Renal cortex interstitium (tissue), 11 donors: ENCODE measurements around the gene DDX39A. TPM values are rescaled to one million over a fixed set of nuclear protein-coding genes. Genes with fewer than 3 reads are reported as not detected.
"Not testable (repeated sequence)": the region's sequence is repeated elsewhere in the genome, so short reads cannot be mapped to it uniquely, and the experiment has no call there.

Experiments used
- DNase-seq, 11 donors: peaks; one replicate each; pipeline ENCODE4 v3.0.0-alpha.2; 2013; ENCODE audit warnings: low read depth in 9 of 11, low spot score in 4 of 11; ENCODE audit errors: extremely low read depth in 1 of 11
- polyA plus RNA-seq, 3 donors: library from polyadenylated mRNA; unstranded; fragments of 120-200 nt; gene quantifications; one replicate each; pipeline ENCODE4 v1.2.1, GENCODE V29; 2013; ENCODE audit not compliant: insufficient read length in 3 of 3

DDX39A gene
- polyA plus RNA-seq, 3 donors, result 49.4 to 63.4 (median 62.7) TPM

- DNase-seq, result no peak
Observed at GRCh38 chr19:14375055-14375581, 44.0 kb downstream of the DDX39A start.

- DNase-seq, result not testable (repeated sequence)
Observed at GRCh38 chr19:14374313-14374712, 44.8 kb downstream of the DDX39A start.

- not testable (repeated sequence) for DNase-seq
Observed at GRCh38 chr19:14372384-14373077, 46.6 kb downstream of the DDX39A start.

- DNase-seq, result no peak
Observed at GRCh38 chr19:14371301-14371821, 47.8 kb downstream of the DDX39A start.

- DNase-seq, result no peak
Observed at GRCh38 chr19:14370940-14371280, 48.2 kb downstream of the DDX39A start.

- no peak for DNase-seq
Observed at GRCh38 chr19:14370169-14370939, 48.8 kb downstream of the DDX39A start.

GRCh38 chr19:14369399-14370168 lies 49.6 kb downstream of the DDX39A start:
- no peak for DNase-seq

- DNase-seq, result no peak
Observed at GRCh38 chr19:14368011-14368513, 51.1 kb downstream of the DDX39A start.

GRCh38 chr19:14367016-14367415 lies 52.1 kb downstream of the DDX39A start:
- DNase-seq, result no peak

GRCh38 chr19:14366529-14366928 lies 52.6 kb downstream of the DDX39A start:
- DNase-seq, result peak in 8 of 11 donors; percentile 55 to 78 (median 62)

GRCh38 chr19:14364098-14364443 lies 55.1 kb downstream of the DDX39A start:
- DNase-seq, result not testable (repeated sequence)

- peak; percentile 58 to 88 (median 81) for DNase-seq
Observed at GRCh38 chr19:14363183-14364097, 55.7 kb downstream of the DDX39A start.

GRCh38 chr19:14361824-14362223 lies 57.3 kb downstream of the DDX39A start:
- no peak for DNase-seq

Other genes with a start within 250 kb of the DDX39A start
- 10 to 100 TPM; 33.2 to 53.1 (median 50.1) TPM for gene ADGRL1, start 213.2 kb downstream of the DDX39A start, polyA plus RNA-seq
- gene ADGRE5, start 37.9 kb downstream of the DDX39A start, polyA plus RNA-seq, result 10 to 100 TPM; 16.4 to 19.2 (median 18.4) TPM
- 100 to 1,000 TPM in 1 of 3 donors, 10 to 100 TPM in 2; 87.0 to 106 (median 98.6) TPM for gene PKN1, start 14.0 kb upstream of the DDX39A start, polyA plus RNA-seq
- gene PTGER1, start 56.0 kb upstream of the DDX39A start, polyA plus RNA-seq, result 10 to 100 TPM in 1 of 3 donors, 1 to 10 TPM in 2; 1.6 to 13.3 (median 4.5) TPM
- 10 to 100 TPM; 56.0 to 87.9 (median 85.0) TPM for gene GIPC1, start 76.8 kb upstream of the DDX39A start, polyA plus RNA-seq
- 100 to 1,000 TPM in 1 of 3 donors, 10 to 100 TPM in 2; 76.2 to 108 (median 97.3) TPM for gene DNAJB1, start 99.1 kb upstream of the DDX39A start, polyA plus RNA-seq
- 100 to 1,000 TPM; 130 to 151 (median 147) TPM for gene TECR, start 110.3 kb upstream of the DDX39A start, polyA plus RNA-seq
- gene NDUFB7, start 152.7 kb upstream of the DDX39A start, polyA plus RNA-seq, result 100 to 1,000 TPM in 2 of 3 donors, 10 to 100 TPM in 1; 67.6 to 121 (median 120) TPM
- gene CLEC17A, start 163.7 kb upstream of the DDX39A start, polyA plus RNA-seq, result under 1 TPM; 0.11 to 0.44 (median 0.16) TPM